ENCODE results near the gene TMLHE.
"Not testable (repeated sequence)": the region's sequence is repeated elsewhere in the genome, so short reads cannot be mapped to it uniquely, and the experiment has no call there.

- not testable (repeated sequence) for TF ChIP-seq CTCF (CRISPR knock-in tag; IDR thresholded peaks at IDR 0.05); ARID3A (IDR thresholded peaks at IDR 0.05; ENCODE audit: low read depth, low read length); ZNF501 (CRISPR knock-in tag; IDR thresholded peaks at IDR 0.05)
Observed at GRCh38 chrX:155641371-155641770, 28.6 kb upstream of the TMLHE start.
